ENCODE measurements around the gene TCF4. TPM values are rescaled to one million over a fixed set of nuclear protein-coding genes. Genes with fewer than 3 reads are reported as not detected.

Gene TCF4
- total RNA-seq, 2 donors from 2014 or later: 57.7 to 66.3 TPM

GRCh38 chr18:55309249-55309648 is 278.7 kb downstream of the TCF4 start:
- Histone ChIP-seq H3K4me1 (peaks cover 0 to 31% of the 10 kb centered on the region in 2 donors), H3K36me3 (no peaks in the 10 kb centered on the region)

GRCh38 chr18:55307505-55307904 is 280.5 kb downstream of the TCF4 start:
- no peaks in the 10 kb centered on the region for H3K36me3 ChIP-seq
- no peak overlapping the region for H3K27ac ChIP-seq
- H3K27me3 ChIP-seq: no peaks in the 10 kb centered on the region
- H3K4me1 ChIP-seq: peaks cover 0 to 32% of the 10 kb centered on the region in 2 donors
- no peak for DNase-seq (ENCODE audit: low spot score)
- TF ChIP-seq, protein P1, sequence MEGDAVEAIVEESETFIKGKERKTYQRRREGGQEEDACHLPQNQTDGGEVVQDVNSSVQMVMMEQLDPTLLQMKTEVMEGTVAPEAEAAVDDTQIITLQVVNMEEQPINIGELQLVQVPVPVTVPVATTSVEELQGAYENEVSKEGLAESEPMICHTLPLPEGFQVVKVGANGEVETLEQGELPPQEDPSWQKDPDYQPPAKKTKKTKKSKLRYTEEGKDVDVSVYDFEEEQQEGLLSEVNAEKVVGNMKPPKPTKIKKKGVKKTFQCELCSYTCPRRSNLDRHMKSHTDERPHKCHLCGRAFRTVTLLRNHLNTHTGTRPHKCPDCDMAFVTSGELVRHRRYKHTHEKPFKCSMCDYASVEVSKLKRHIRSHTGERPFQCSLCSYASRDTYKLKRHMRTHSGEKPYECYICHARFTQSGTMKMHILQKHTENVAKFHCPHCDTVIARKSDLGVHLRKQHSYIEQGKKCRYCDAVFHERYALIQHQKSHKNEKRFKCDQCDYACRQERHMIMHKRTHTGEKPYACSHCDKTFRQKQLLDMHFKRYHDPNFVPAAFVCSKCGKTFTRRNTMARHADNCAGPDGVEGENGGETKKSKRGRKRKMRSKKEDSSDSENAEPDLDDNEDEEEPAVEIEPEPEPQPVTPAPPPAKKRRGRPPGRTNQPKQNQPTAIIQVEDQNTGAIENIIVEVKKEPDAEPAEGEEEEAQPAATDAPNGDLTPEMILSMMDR (IDR thresholded peaks at IDR 0.05): no peak
- H3K9me3 ChIP-seq: no peaks in the 10 kb centered on the region
- no peak overlapping the region for H3K4me3 ChIP-seq

More at GRCh38 chr18:55309249-55309648, 278.7 kb downstream of the TCF4 start:
- TF ChIP-seq, protein P1 (IDR thresholded peaks at IDR 0.05): no peak
- Histone ChIP-seq H3K4me3 (no peak overlapping the region), H3K27ac (no peak overlapping the region), H3K27me3 (no peaks in the 10 kb centered on the region), H3K9me3 (no peaks in the 10 kb centered on the region)
- no peak for DNase-seq (ENCODE audit: low spot score)

GRCh38 chr18:55306359-55307024 is 281.5 kb downstream of the TCF4 start:
- no peak overlapping the region for H3K4me3 ChIP-seq
- no peaks in the 10 kb centered on the region for H3K9me3 ChIP-seq
- H3K27ac ChIP-seq: no peak overlapping the region
- no peaks in the 10 kb centered on the region for H3K27me3 ChIP-seq
- peaks cover 0 to 36% of the 10 kb centered on the region in 2 donors for H3K4me1 ChIP-seq
- DNase-seq (ENCODE audit: low spot score): no peak
- no peaks in the 10 kb centered on the region for H3K36me3 ChIP-seq
- TF ChIP-seq, protein P1 (IDR thresholded peaks at IDR 0.05): no peak

GRCh38 chr18:55302167-55302833 is 285.7 kb downstream of the TCF4 start:
- Histone ChIP-seq H3K27ac (peak overlapping the region in 1 of 2 donors; percentile 19), H3K4me3 (peak overlapping the region in 1 of 2 donors; percentile 3), H3K27me3 (no peaks in the 10 kb centered on the region), H3K36me3 (no peaks in the 10 kb centered on the region), H3K4me1 (peaks cover 0 to 37% of the 10 kb centered on the region in 2 donors), H3K9me3 (no peaks in the 10 kb centered on the region)
- DNase-seq (ENCODE audit: low spot score): no peak
- TF ChIP-seq, protein P1 (IDR thresholded peaks at IDR 0.05): no peak

- Histone ChIP-seq H3K4me1 (peaks cover 0 to 38% of the 10 kb centered on the region in 2 donors), H3K27ac (peak overlapping the region in 1 of 2 donors; percentile 19), H3K36me3 (no peaks in the 10 kb centered on the region), H3K4me3 (peak overlapping the region in 1 of 2 donors; percentile 3), H3K9me3 (no peaks in the 10 kb centered on the region), H3K27me3 (no peaks in the 10 kb centered on the region)
- TF ChIP-seq, protein P1 (IDR thresholded peaks at IDR 0.05): no peak
- DNase-seq (ENCODE audit: low spot score): no peak
These were observed 286.2 kb downstream of the TCF4 start for GRCh38 chr18:55301824-55302166.

Data from right atrium auricular region (tissue), 2 donors.